GM21515 (cell line): ENCODE data around the gene SLC30A9.

ENCODE experiments used
- ATAC-seq: cut with Tn5 transposase; IDR thresholded peaks from one replicate; pipeline ENCODE4 v1.9.1; 2021; ENCODE audit not compliant: unreplicated experiment

Gene SLC30A9

GRCh38 chr4:42133006-42133405 is 142.7 kb downstream of the SLC30A9 start:
- ATAC-seq = no peak

- no peak for ATAC-seq
Measured at GRCh38 chr4:42136371-42136770, 146.0 kb downstream of the SLC30A9 start.
